A549 (cell line): Measurements from ENCODE around the gene SCAP.

Source experiments
- BHLHE40 ChIP-seq: IDR thresholded peaks from 2 replicates; pipeline ENCODE4 v1.6.1; 2012; ENCODE audit warnings: low read depth, low read length, inconsistent platforms
- CTCF ChIP-seq: fragments of >200 bp; sonication (Bioruptor Twin); formaldehyde crosslinking; IDR thresholded peaks from 3 replicates; pipeline ENCODE4 v1.5.1; 2016
- EP300 ChIP-seq, 2 experiments: fragments of >200 bp; sonication (Bioruptor Twin); formaldehyde crosslinking; IDR thresholded peaks; 2 replicates in 1 of 2; 3 replicates in 1 of 2; pipeline ENCODE4 v1.6.1; 2016 to 2017
- FOSL2 ChIP-seq, 2 experiments: fragments of 450-650 bp in 1 of 2; fragments of >200 bp in 1 of 2; sonication (Bioruptor Twin) in 1 of 2; formaldehyde crosslinking; IDR thresholded peaks; 2 replicates each; pipeline versions ENCODE4 v1.5.0 to v1.6.1; 2016 to 2020; ENCODE audit warnings: mild to moderate bottlenecking in 1 of 2, moderate library complexity in 1 of 2
- HDAC2 ChIP-seq: fragments of 200-600 bp; sonication (generic); IDR thresholded peaks from 2 replicates; pipeline ENCODE4 v1.6.1; 2016
- HOXB5 ChIP-seq: fragments of 250-450 bp; sonication (Bioruptor Pico); IDR thresholded peaks from 2 replicates; pipeline ENCODE4 v1.5.0; 2020; ENCODE audit warnings: mild to moderate bottlenecking, moderate library complexity
- KDM1A ChIP-seq: fragments of 200-600 bp; sonication (generic); IDR thresholded peaks from 2 replicates; pipeline ENCODE4 v1.6.1; 2016; ENCODE audit warnings: low read depth, mild to moderate bottlenecking
- MAZ ChIP-seq: fragments of 150-350 bp; IDR thresholded peaks from 2 replicates; pipeline ENCODE4 v1.6.1; 2014; ENCODE audit warnings: antibody characterized with exemption, low read depth, low read length, borderline replicate concordance
- NFE2L2 ChIP-seq: fragments of 150-350 bp; conservative IDR thresholded peaks from 2 replicates; pipeline ENCODE4 v1.6.1; 2014; ENCODE audit warnings: low read length
- NR3C1 ChIP-seq: fragments of >200 bp; sonication (Bioruptor Twin); formaldehyde crosslinking; IDR thresholded peaks from 3 replicates; pipeline ENCODE4 v1.6.1; 2017
- POLR2A ChIP-seq: IDR thresholded peaks from 2 replicates; pipeline ENCODE4 v1.6.1; 2012; ENCODE audit warnings: mild to moderate bottlenecking, low read length
- REST ChIP-seq: fragments of 200-600 bp; sonication (generic); IDR thresholded peaks from 2 replicates; pipeline ENCODE4 v1.6.1; 2016; ENCODE audit warnings: antibody characterized with exemption, mild to moderate bottlenecking, moderate library complexity
- USF2 ChIP-seq: fragments of 450-650 bp; IDR thresholded peaks from 2 replicates; pipeline ENCODE4 v1.6.1; 2014; ENCODE audit warnings: antibody characterized with exemption

- no peak for TF ChIP-seq CTCF
- no peak for TF ChIP-seq HOXB5
- no peak for TF ChIP-seq HDAC2
- TF ChIP-seq USF2: no peak
- no peak for TF ChIP-seq KDM1A
- TF ChIP-seq NFE2L2: no peak
- no peak for TF ChIP-seq MAZ
- TF ChIP-seq EP300 (IDR thresholded peaks at IDR 0.05): no peak
- TF ChIP-seq POLR2A: no peak
- no peak for TF ChIP-seq REST
- TF ChIP-seq NR3C1: no peak
- TF ChIP-seq FOSL2 (IDR thresholded peaks at IDR 0.05): no peak
- no peak for TF ChIP-seq FOSL2 (CRISPR knock-in tag; IDR thresholded peaks at IDR 0.05)
- no peak for TF ChIP-seq BHLHE40
These were observed 45.0 kb upstream of the SCAP start for GRCh38 chr3:47520756-47521155.
